Sigmoid colon (tissue), 7 donors: ENCODE data around the gene DEF6. TPM values are rescaled to one million over a fixed set of nuclear protein-coding genes. Genes with fewer than 3 reads are reported as not detected.

ENCODE experiments used
- DNase-seq: peaks from one replicate; pipeline ENCODE4 v3.0.0-alpha.2; 2019
- H3K27ac ChIP-seq, 4 donors: fragments of 200-600 bp; sonication (generic); one replicate each; pipeline ENCODE4 v1.5.1; 2016 to 2019; ENCODE audit warnings: mild to moderate bottlenecking in 1 of 4
- H3K27me3 ChIP-seq, 3 donors: fragments of 200-600 bp; sonication (generic); one replicate each; pipeline ENCODE4 v1.5.1; 2019; ENCODE audit warnings: mild to moderate bottlenecking in 1 of 3
- H3K36me3 ChIP-seq, 4 donors: fragments of 200-600 bp; sonication (generic); one replicate each; pipeline ENCODE4 v1.5.1; 2016 to 2019
- H3K4me1 ChIP-seq, 4 donors: fragments of 200-600 bp; sonication (generic); one replicate each; pipeline ENCODE4 v1.5.1; 2017 to 2019
- H3K4me3 ChIP-seq, 4 donors: fragments of 200-600 bp; sonication (generic); one replicate each; pipeline ENCODE4 v1.5.1; 2017 to 2019; ENCODE audit warnings: mild to moderate bottlenecking in 2 of 4, moderate library complexity in 1 of 4
- H3K9me3 ChIP-seq, 4 donors: fragments of 200-600 bp in 3 of 4; sonication (generic) in 3 of 4; one replicate each; pipeline versions ENCODE4 v1.5.1 to v1.6.1; 2013 to 2019
- EP300 ChIP-seq, 4 donors: sonication (generic); formaldehyde crosslinking; IDR thresholded peaks; one replicate each; pipeline ENCODE4 v1.6.1; 2017; ENCODE audit warnings: antibody characterized with exemption in 4 of 4
- POLR2A ChIP-seq, 2 donors: fragments of 450-650 bp; IDR thresholded peaks; one replicate each; pipeline ENCODE4 v1.6.1; 2016; ENCODE audit warnings: antibody characterized with exemption in 2 of 2, mild to moderate bottlenecking in 2 of 2, moderate library complexity in 2 of 2
- POLR2AphosphoS5 ChIP-seq, 4 donors: sonication (generic); formaldehyde crosslinking; IDR thresholded peaks; one replicate each; pipeline ENCODE4 v1.6.1; 2017; ENCODE audit warnings: antibody characterized with exemption in 4 of 4
- WGBS, 2 donors: extraction: QIAGEN DNeasy Blood & Tissue Kit; methylation state at CpG; one replicate each; pipeline ENCODE4 v1.1.7; 2013; 5-methylcytosine and 5-hydroxymethylcytosine counted together
- intact Hi-C: fragments of 100-400 bp; cut with DNase I; formaldehyde crosslinking; loops from one replicate; pipeline ENCODE4 v1.15.1; 2023
- polyA plus RNA-seq, 3 donors: library from polyadenylated mRNA; stranded (reverse); fragments of 200-250 nt; gene quantifications; one replicate each; pipeline ENCODE4 v1.2.3, GENCODE V29; 2013
- total RNA-seq, 4 donors: library from RNA; depleted of rRNA; stranded (reverse); fragments of >200 nt; gene quantifications; one replicate each; pipeline ENCODE4 v1.1.0, GENCODE V29; 2016
- TF ChIP-seq, protein P1 (sequence below), 4 experiments: fragments of 450-650 bp in 3 of 4; fragments of 200-600 bp in 1 of 4; IDR thresholded peaks; one replicate each; pipeline ENCODE4 v1.5.1; 2016 to 2019; ENCODE audit warnings: antibody characterized with exemption in 4 of 4, mild to moderate bottlenecking in 3 of 4, moderate library complexity in 2 of 4
- donor health status: healthy with polysubstance abuse.
- donor health status: Bipolar disorder and iron deficiency.
- donor health status: healthy.

Gene DEF6
- total and polyA plus RNA-seq, 7 donors: 1.4 to 30.1 (median 4.2) TPM

DNA sequence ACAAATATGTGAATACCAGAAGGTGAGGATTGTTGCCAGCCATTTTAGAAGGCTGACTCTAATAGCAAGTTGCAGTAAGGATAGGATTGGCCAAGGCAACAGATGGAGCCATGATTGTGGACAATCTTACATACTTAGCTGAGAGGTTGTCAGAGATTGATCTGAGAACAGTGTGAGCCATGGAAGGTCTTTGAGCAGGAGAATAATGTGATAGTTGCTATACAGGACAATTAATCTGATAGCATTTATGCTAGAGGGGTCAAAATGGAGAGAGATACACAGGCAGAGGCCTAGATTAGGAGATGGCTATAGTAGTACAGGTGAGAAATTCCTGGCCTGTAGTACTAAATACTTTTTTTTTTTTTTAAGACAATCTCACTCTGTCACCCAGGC is 68.6 kb downstream of the DEF6 start:
- Histone ChIP-seq H3K9me3 (no peaks in the 10 kb centered on the region), H3K27ac (no peak overlapping the region), H3K4me1 (peaks cover 0 to 48% (median 38%) of the 10 kb centered on the region in 4 donors), H3K27me3 (no peaks in the 10 kb centered on the region), H3K36me3 (no peaks in the 10 kb centered on the region), H3K4me3 (no peak overlapping the region)
- no peak for TF ChIP-seq POLR2A (IDR thresholded peaks at IDR 0.05)
- TF ChIP-seq, protein P1, sequence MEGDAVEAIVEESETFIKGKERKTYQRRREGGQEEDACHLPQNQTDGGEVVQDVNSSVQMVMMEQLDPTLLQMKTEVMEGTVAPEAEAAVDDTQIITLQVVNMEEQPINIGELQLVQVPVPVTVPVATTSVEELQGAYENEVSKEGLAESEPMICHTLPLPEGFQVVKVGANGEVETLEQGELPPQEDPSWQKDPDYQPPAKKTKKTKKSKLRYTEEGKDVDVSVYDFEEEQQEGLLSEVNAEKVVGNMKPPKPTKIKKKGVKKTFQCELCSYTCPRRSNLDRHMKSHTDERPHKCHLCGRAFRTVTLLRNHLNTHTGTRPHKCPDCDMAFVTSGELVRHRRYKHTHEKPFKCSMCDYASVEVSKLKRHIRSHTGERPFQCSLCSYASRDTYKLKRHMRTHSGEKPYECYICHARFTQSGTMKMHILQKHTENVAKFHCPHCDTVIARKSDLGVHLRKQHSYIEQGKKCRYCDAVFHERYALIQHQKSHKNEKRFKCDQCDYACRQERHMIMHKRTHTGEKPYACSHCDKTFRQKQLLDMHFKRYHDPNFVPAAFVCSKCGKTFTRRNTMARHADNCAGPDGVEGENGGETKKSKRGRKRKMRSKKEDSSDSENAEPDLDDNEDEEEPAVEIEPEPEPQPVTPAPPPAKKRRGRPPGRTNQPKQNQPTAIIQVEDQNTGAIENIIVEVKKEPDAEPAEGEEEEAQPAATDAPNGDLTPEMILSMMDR (IDR thresholded peaks at IDR 0.05): no peak
- TF ChIP-seq POLR2AphosphoS5 (IDR thresholded peaks at IDR 0.05): no peak
- TF ChIP-seq EP300 (IDR thresholded peaks at IDR 0.05): no peak
- no peak for DNase-seq
- intact Hi-C loops: no loop called here

- WGBS, 2 donors: 96% methylated on average over 5 of the region's 5 CpGs
- no peak overlapping the region for H3K27ac ChIP-seq
- H3K4me1 ChIP-seq: peaks cover 0 to 34% (median 31%) of the 10 kb centered on the region in 4 donors
- no peaks in the 10 kb centered on the region for H3K27me3 ChIP-seq
- intact Hi-C loops: no loop called here
- DNase-seq: no peak
- TF ChIP-seq EP300 (IDR thresholded peaks at IDR 0.05) (no peak), POLR2AphosphoS5 (IDR thresholded peaks at IDR 0.05) (no peak), POLR2A (IDR thresholded peaks at IDR 0.05) (no peak)
- TF ChIP-seq, protein P1 (IDR thresholded peaks at IDR 0.05): no peak
- no peaks in the 10 kb centered on the region for H3K9me3 ChIP-seq
- no peak overlapping the region for H3K4me3 ChIP-seq
- no peaks in the 10 kb centered on the region for H3K36me3 ChIP-seq
Measured at GRCh38 chr6:35367646-35368037, 70.0 kb downstream of the DEF6 start.

DNA sequence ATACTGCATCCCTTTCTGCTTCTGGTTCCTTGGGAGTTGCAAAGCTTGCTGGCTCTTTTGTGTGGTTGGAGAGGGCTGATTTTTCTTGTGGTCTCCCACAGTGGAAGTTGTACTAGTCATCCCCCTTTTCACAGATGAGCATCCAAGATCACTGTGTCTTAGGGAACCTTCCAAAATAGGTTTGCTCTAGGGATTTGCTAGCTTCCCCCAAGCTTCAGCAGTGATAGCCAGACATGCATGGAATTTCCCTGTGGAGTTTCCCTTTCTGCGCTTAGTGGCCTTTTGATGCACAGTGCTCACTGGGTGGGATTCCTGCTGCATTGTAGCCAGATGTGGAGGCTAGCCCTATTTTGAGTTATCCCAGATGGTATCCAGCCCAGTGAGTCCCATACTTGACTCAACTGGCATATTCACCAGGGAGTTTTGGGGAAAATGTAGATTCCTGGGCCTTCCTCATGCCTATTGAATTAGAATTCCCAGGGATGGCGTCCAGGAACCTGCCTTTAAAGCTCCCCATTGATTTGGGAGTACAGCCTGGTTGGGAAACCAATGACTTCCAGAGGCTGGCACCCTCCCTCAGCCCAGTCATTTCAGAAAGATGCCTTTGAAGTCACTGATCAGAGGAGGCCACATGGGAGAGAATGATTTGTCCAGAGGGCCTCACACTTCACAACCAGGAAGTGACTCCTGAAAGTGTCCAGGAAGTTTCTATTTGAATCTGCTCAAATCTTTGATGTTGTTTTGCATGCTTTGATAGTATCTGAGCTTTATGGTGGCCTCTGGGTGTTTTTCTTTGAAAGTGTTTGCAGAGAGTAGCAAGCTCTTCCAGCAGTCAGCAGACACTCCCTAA is 70.6 kb downstream of the DEF6 start:
- 91 to 97% methylated on average over 2 of the region's 2 CpGs for WGBS, 2 donors
- no peak for DNase-seq
- no peaks in the 10 kb centered on the region for H3K27me3 ChIP-seq
- TF ChIP-seq POLR2A (IDR thresholded peaks at IDR 0.05) (no peak), EP300 (IDR thresholded peaks at IDR 0.05) (no peak), POLR2AphosphoS5 (IDR thresholded peaks at IDR 0.05) (no peak)
- TF ChIP-seq, protein P1 (IDR thresholded peaks at IDR 0.05): no peak
- intact Hi-C loops: no loop called here
- H3K4me1 ChIP-seq: peaks cover 0 to 34% (median 30%) of the 10 kb centered on the region in 4 donors
- no peaks in the 10 kb centered on the region for H3K9me3 ChIP-seq
- H3K4me3 ChIP-seq: no peak overlapping the region
- peak overlapping the region in 1 of 4 donors; percentile 17 for H3K27ac ChIP-seq
- no peaks in the 10 kb centered on the region for H3K36me3 ChIP-seq

GRCh38 chr6:35370124-35370741 is 72.6 kb downstream of the DEF6 start:
- intact Hi-C loops: no loop called here
- Histone ChIP-seq H3K4me3 (no peak overlapping the region), H3K36me3 (no peaks in the 10 kb centered on the region), H3K27me3 (no peaks in the 10 kb centered on the region), H3K27ac (peak overlapping the region in 2 of 4 donors; percentile 56 to 58), H3K4me1 (peaks cover 0 to 34% (median 30%) of the 10 kb centered on the region in 4 donors), H3K9me3 (no peaks in the 10 kb centered on the region)
- 45 to 75% methylated on average over 8 of the region's 8 CpGs for WGBS, 2 donors
- peak; percentile 84 for DNase-seq
- TF ChIP-seq POLR2AphosphoS5 (IDR thresholded peaks at IDR 0.05) (peak in 2 of 4 donors; percentile 42 to 44), EP300 (IDR thresholded peaks at IDR 0.05) (peak in 3 of 4 donors; percentile 9 to 72 (median 66))
- TF ChIP-seq, protein P1 (IDR thresholded peaks at IDR 0.05): no peak
